ENCODE data around the gene NECTIN3.

Gene NECTIN3

DNA sequence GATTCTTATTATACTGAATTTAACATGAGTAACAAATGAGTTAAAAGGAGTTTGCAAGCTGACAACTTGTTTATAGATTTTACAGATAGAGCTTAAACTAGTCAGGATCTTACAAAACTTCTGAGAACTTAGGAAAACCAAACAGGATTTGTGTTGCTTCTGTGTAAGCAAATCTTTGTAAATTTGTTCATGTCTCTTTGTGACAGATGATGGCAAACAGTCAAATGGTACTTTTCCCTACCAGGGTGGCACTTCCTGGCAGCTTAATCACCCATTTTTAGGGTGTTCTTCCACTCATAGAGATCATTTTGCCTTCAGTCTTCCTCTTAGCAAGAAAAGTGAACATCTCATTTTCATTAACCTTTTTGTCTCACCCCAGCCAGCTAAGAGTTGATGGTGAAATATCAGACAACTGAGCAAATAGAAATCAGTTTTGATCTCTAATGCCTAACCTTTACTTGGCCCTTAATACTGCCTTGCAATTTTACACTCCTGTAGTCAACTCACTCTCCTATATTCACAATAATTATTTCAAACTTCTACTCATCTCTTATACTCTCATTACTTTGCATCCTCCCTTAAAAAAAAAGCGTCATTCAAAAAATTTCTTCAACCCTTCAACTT is 23.7 kb upstream of the NECTIN3 start:
- no peaks in the 10 kb centered on the region for H3K9me3 ChIP-seq (ENCODE audit: control insufficient read depth, low read length)
- no peaks in the 10 kb centered on the region for H3K36me3 ChIP-seq (ENCODE audit: control insufficient read depth, insufficient read depth, low read length)
- WGBS, 2 experiments (ENCODE audit: insufficient coverage in 2 of 2): 100% methylated on average over 1 of the region's 1 CpG; no CpG with 5 or more reads in 1 of the 2 experiments
- no peak overlapping the region for H3K4me3 ChIP-seq (ENCODE audit: extremely low read depth, insufficient read depth, low read length, poor library complexity, severe bottlenecking)
- H3K4me1 ChIP-seq (ENCODE audit: control insufficient read depth, insufficient read depth, low read length, poor library complexity, severe bottlenecking): no peaks in the 10 kb centered on the region
- H3K27ac ChIP-seq (ENCODE audit: low read depth, low read length, severe bottlenecking): no peak overlapping the region

DNA sequence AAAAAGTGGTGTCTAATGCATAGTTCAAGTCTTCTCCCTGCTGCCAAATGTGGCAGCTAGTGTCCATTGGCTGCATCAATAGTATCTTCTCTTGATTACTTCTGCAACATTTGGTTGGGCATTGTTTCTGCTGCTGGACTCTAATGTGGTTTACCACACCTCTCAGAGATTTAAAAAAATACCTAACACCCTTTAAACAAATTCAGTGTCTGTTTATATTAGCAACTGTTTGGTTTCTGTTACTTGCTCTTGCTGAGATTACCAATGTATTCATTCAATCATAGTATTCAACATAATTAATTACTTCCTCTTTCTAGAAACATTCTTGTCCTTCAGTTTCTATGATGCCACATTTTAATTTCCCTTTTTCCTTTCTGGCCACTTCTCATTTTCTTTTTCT is 20.3 kb upstream of the NECTIN3 start:
- H3K36me3 ChIP-seq (ENCODE audit: control insufficient read depth, insufficient read depth, low read length): no peaks in the 10 kb centered on the region
- no peaks in the 10 kb centered on the region for H3K9me3 ChIP-seq (ENCODE audit: control insufficient read depth, low read length)
- no peak overlapping the region for H3K27ac ChIP-seq (ENCODE audit: low read depth, low read length, severe bottlenecking)
- H3K4me1 ChIP-seq (ENCODE audit: control insufficient read depth, insufficient read depth, low read length, poor library complexity, severe bottlenecking): no peaks in the 10 kb centered on the region
- H3K4me3 ChIP-seq (ENCODE audit: extremely low read depth, insufficient read depth, low read length, poor library complexity, severe bottlenecking): no peak overlapping the region

DNA sequence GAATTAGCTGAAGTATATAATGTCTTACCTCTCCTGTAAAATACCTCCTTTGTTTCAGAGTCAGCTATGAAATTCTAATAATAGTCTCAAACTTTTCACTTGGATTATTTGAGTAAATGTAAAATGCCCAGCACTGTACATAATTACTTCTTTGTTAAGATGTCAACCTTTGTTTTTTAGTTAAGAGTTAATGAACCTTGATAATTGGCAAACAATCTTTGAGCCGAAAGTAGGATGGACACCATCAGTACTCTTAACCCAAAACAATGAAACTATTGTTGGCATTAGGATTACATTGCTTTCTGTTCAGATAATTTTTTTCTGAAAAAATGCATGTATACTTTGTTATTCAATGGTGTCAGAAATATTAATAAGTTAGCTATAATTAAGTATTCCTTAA is 3.0 kb upstream of the NECTIN3 start:
- H3K36me3 ChIP-seq (ENCODE audit: control insufficient read depth, insufficient read depth, low read length): no peaks in the 10 kb centered on the region
- H3K4me1 ChIP-seq (ENCODE audit: control insufficient read depth, insufficient read depth, low read length, poor library complexity, severe bottlenecking): peaks cover 5% of the 10 kb centered on the region
- no peaks in the 10 kb centered on the region for H3K9me3 ChIP-seq (ENCODE audit: control insufficient read depth, low read length)
- H3K4me3 ChIP-seq (ENCODE audit: extremely low read depth, insufficient read depth, low read length, poor library complexity, severe bottlenecking): no peak overlapping the region
- H3K27ac ChIP-seq (ENCODE audit: low read depth, low read length, severe bottlenecking): no peak overlapping the region
- WGBS, 2 experiments (ENCODE audit: insufficient coverage in 2 of 2): no CpG with 5 or more reads among the region's 1 CpG

DNA sequence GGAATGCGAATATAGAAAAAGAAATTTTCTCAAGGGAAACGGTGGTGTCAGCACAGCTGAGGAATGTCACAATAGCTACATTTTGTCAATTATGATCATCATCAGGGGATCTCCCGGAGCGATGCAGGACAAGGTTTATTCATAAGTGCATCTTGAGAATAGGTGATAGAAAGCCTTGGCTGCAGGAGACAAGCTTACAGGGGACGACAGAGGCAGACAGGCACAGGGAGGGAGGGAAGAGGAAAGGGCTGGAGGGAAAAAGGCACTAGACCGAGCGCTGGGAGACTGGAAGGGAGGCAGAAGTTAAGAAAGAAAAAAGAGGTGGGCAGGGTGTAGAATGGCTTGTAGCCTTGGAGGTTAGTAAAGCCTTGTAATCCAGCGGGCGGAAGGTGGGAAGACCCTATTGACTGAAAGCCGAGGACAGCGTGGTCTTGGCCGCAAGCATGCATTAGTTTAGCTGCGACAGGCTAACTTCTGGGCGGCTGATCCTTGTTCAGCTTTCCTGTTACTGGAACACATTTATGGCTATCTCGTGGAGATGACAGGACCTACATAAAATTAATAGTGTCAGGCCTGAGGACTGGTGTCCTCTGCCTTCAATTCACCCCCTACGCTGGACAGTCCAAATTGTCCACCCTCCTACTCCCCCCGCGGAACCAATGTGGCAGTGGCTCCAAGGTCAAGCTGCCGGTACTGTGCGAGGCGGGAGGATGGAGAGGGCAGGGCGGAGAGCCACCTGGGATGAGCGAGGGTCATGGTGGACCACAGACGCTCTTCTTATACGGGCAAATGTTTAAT is 1.4 kb upstream of the NECTIN3 start:
- Histone ChIP-seq H3K4me3 (ENCODE audit: extremely low read depth, insufficient read depth, low read length, poor library complexity, severe bottlenecking) (peak overlapping the region; percentile 93), H3K36me3 (ENCODE audit: control insufficient read depth, insufficient read depth, low read length) (no peaks in the 10 kb centered on the region), H3K9me3 (ENCODE audit: control insufficient read depth, low read length) (no peaks in the 10 kb centered on the region), H3K4me1 (ENCODE audit: control insufficient read depth, insufficient read depth, low read length, poor library complexity, severe bottlenecking) (peaks cover 5% of the 10 kb centered on the region), H3K27ac (ENCODE audit: low read depth, low read length, severe bottlenecking) (peak overlapping the region; percentile 89)
- 3 to 7% methylated on average over 17 to 18 of the region's 25 CpGs for WGBS, 2 experiments (ENCODE audit: insufficient coverage in 2 of 2)

DNA sequence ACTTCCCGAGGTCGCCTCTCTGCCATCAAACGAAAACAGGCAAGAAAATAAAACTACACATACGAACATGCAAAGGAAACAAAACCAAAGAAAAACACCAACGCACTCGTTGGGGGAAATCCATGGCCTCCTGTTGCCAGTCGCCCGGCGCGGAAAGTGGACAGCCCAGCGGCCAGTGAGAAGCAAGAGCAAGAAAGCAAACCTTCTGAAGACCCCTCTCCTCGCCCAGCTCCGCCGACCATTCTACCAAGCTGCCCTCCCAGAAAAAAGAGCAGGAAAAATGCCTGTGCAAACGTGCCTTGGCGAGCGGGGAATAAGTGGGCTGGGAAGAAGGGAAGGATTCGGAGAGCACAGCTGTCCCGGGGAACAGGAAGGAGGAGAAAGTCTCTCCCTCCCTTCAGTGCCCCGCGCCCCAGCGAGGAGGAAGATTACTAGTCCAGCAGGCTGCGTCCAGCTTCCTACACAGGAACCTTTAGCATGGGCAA is 802 bp upstream of the NECTIN3 start:
- 0% methylated on average over 9 to 11 of the region's 23 CpGs for whole genome bisulfite sequencing, 2 experiments (ENCODE audit: insufficient coverage in 2 of 2)
- H3K4me3 ChIP-seq (ENCODE audit: extremely low read depth, insufficient read depth, low read length, poor library complexity, severe bottlenecking): peak overlapping the region; percentile 93
- H3K4me1 ChIP-seq (ENCODE audit: control insufficient read depth, insufficient read depth, low read length, poor library complexity, severe bottlenecking): peaks cover 5% of the 10 kb centered on the region
- peak overlapping the region; percentile 89 for H3K27ac ChIP-seq (ENCODE audit: low read depth, low read length, severe bottlenecking)
- no peaks in the 10 kb centered on the region for H3K9me3 ChIP-seq (ENCODE audit: control insufficient read depth, low read length)
- no peaks in the 10 kb centered on the region for H3K36me3 ChIP-seq (ENCODE audit: control insufficient read depth, insufficient read depth, low read length)

DNA sequence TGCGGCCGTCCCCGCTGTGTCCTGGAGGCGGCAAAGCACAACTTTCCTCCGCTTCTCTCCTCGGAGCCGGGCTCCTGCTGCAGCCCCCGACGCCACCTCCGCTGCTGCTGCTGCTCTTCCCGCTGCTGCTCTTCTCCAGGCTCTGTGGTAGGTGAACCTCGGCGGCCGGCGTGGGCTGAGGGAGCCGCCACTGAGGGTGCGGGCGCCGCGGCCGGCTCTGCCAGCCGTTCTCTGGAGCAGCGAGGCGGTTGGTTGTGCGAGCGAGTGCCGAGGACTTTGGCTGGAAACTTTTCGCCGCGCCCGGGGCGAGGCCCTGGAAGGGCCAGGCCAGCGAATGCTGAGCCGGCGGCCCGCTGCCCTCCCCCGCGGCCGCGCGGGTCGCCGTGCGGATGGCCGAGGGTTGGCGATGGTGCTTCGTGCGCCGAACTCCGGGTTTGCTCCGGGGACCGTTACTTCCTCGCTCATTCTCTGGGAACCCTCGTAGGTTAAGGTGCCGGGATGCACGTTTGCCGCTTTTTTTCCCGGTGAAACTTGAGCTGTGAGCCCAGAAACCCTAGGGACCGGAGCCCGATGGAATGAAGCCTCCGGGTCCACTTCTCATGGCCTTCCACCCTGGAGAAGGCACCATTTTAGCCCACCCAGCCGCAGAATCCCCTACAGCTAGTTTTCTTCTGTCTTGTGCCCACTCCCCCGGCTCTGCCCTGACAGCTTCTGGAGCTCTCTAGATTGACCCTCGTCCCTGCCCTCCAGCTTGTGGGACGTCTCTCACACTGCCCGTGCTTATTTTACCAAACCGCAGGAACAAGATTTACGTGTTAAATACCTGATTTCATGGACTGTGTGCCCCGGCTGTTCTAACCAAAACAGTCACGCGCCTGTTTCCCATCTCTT is 660 bp downstream of the NECTIN3 start:
- no peaks in the 10 kb centered on the region for H3K36me3 ChIP-seq (ENCODE audit: control insufficient read depth, insufficient read depth, low read length)
- WGBS, 2 experiments (ENCODE audit: insufficient coverage in 2 of 2): 0% methylated on average over 52 to 59 of the region's 71 CpGs
- peaks cover 5% of the 10 kb centered on the region for H3K4me1 ChIP-seq (ENCODE audit: control insufficient read depth, insufficient read depth, low read length, poor library complexity, severe bottlenecking)
- peak overlapping the region; percentile 77 for H3K27ac ChIP-seq (ENCODE audit: low read depth, low read length, severe bottlenecking)
- H3K4me3 ChIP-seq (ENCODE audit: extremely low read depth, insufficient read depth, low read length, poor library complexity, severe bottlenecking): peak overlapping the region; percentile 93
- no peaks in the 10 kb centered on the region for H3K9me3 ChIP-seq (ENCODE audit: control insufficient read depth, low read length)

DNA sequence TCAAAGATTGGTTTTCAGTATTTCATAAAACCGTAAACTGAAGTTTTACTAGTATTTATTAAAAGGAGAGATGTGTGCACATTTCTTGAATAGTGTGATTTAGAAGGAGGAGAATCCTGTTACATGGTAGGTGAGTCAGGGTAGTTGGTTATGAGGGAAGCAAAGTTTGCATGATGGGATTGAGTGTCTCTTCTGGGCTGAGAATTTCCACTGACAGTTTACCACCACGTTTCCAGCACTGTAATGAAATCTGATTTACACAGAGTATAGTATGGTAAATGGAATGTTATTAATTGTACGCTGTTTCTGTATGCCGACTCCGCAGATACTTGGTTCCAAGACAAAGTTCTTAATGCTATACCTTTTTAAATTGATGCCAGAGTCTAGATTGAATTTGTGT is 1.6 kb downstream of the NECTIN3 start:
- H3K9me3 ChIP-seq (ENCODE audit: control insufficient read depth, low read length): no peaks in the 10 kb centered on the region
- H3K4me3 ChIP-seq (ENCODE audit: extremely low read depth, insufficient read depth, low read length, poor library complexity, severe bottlenecking): peak overlapping the region; percentile 93
- H3K4me1 ChIP-seq (ENCODE audit: control insufficient read depth, insufficient read depth, low read length, poor library complexity, severe bottlenecking): peaks cover 5% of the 10 kb centered on the region
- no peaks in the 10 kb centered on the region for H3K36me3 ChIP-seq (ENCODE audit: control insufficient read depth, insufficient read depth, low read length)
- H3K27ac ChIP-seq (ENCODE audit: low read depth, low read length, severe bottlenecking): no peak overlapping the region
- WGBS, 2 experiments (ENCODE audit: insufficient coverage in 2 of 2): 22 to 26% methylated on average over 4 of the region's 5 CpGs

DNA sequence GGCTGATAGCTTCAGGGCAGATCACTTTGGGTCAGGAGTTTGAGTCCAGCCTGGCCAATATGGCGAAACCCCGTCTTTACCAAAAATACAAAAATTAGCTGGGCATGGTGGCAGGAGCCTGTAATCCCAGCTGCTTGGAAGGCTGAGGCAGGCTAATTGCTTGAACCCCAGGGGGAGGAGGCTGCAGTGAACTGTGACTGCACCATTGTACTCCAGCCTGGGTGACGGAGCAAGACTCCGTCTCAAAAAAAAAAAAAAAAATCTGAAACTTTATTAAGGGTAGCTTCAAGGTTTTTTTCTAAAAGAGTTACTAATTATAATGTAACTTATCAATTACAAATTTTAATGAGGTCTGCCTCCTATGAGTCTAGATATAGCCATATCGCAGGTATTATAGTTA is 5.1 kb downstream of the NECTIN3 start:
- Histone ChIP-seq H3K27ac (ENCODE audit: low read depth, low read length, severe bottlenecking) (no peak overlapping the region), H3K4me1 (ENCODE audit: control insufficient read depth, insufficient read depth, low read length, poor library complexity, severe bottlenecking) (peaks cover 5% of the 10 kb centered on the region), H3K4me3 (ENCODE audit: extremely low read depth, insufficient read depth, low read length, poor library complexity, severe bottlenecking) (no peak overlapping the region), H3K36me3 (ENCODE audit: control insufficient read depth, insufficient read depth, low read length) (no peaks in the 10 kb centered on the region), H3K9me3 (ENCODE audit: control insufficient read depth, low read length) (no peaks in the 10 kb centered on the region)
- WGBS, 2 experiments (ENCODE audit: insufficient coverage in 2 of 2): 80 to 100% methylated on average over 1 of the region's 5 CpGs

DNA sequence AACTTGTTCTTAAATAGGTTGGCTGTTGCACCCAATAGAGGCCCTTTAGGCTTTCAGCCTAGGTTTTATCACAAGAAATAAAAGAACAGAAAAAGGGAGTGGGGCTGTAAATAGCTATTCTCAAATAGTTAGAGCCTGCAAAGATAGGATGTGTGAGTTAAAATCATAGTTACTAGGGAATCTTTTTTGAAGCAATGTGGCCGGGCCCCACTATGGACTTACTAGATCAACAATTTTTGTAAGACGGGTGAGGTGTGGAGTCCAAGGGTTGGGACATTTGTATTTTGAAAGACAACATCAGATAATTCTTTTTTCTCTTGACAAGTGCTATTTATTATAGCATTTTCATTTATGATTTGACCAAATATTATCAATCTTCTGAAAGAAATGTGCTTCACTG is 5.8 kb downstream of the NECTIN3 start:
- Histone ChIP-seq H3K9me3 (ENCODE audit: control insufficient read depth, low read length) (no peaks in the 10 kb centered on the region), H3K36me3 (ENCODE audit: control insufficient read depth, insufficient read depth, low read length) (no peaks in the 10 kb centered on the region), H3K4me1 (ENCODE audit: control insufficient read depth, insufficient read depth, low read length, poor library complexity, severe bottlenecking) (peaks cover 5% of the 10 kb centered on the region), H3K4me3 (ENCODE audit: extremely low read depth, insufficient read depth, low read length, poor library complexity, severe bottlenecking) (no peak overlapping the region), H3K27ac (ENCODE audit: low read depth, low read length, severe bottlenecking) (no peak overlapping the region)
- 80 to 92% methylated on average over 1 to 2 of the region's 2 CpGs for WGBS, 2 experiments (ENCODE audit: insufficient coverage in 2 of 2)

DNA sequence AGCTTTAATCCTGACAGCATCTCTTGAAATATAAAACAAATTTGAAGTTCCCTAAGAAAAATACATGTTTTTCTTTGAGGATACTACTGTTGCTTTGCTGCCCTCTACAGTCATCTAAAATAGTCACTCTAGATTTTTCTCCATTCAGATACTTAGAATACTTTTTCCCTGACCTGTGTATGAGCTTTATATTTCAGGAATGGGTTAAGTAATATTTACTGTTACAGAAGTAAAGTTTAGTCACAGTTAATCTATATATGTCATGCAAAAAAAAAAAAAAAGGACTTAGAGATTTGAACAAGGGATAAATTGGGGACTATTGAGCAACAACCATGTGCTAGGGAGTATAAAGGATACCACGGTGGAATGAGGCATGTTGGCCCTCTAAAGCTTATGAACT is 8.8 kb downstream of the NECTIN3 start:
- no peaks in the 10 kb centered on the region for H3K9me3 ChIP-seq (ENCODE audit: control insufficient read depth, low read length)
- H3K4me1 ChIP-seq (ENCODE audit: control insufficient read depth, insufficient read depth, low read length, poor library complexity, severe bottlenecking): peaks cover 5% of the 10 kb centered on the region
- no peak overlapping the region for H3K27ac ChIP-seq (ENCODE audit: low read depth, low read length, severe bottlenecking)
- no peaks in the 10 kb centered on the region for H3K36me3 ChIP-seq (ENCODE audit: control insufficient read depth, insufficient read depth, low read length)
- H3K4me3 ChIP-seq (ENCODE audit: extremely low read depth, insufficient read depth, low read length, poor library complexity, severe bottlenecking): no peak overlapping the region
- WGBS, 2 experiments (ENCODE audit: insufficient coverage in 2 of 2): 80% methylated on average over 1 of the region's 1 CpG; no CpG with 5 or more reads in 1 of the 2 experiments
